SU-DHL-6 (cell line): ENCODE data around the gene REPS1.

Source experiments
- H2AFZ ChIP-seq: fragments of 200-600 bp; sonication (generic); 2 replicates; pipeline ENCODE4 v1.6.1; 2014; ENCODE audit warnings: low read depth, mild to moderate bottlenecking, moderate library complexity, mixed read lengths, antibody characterized with exemption, low read length; ENCODE audit not compliant: severe bottlenecking
- H3F3A ChIP-seq: fragments of 200-600 bp; shearing (Covaris generic); 2 replicates; pipeline ENCODE4 v1.6.0; 2016; ENCODE audit warnings: antibody characterized with exemption, mild to moderate bottlenecking; ENCODE audit not compliant: insufficient read depth
- H3K27ac ChIP-seq: fragments of 200-600 bp; sonication (generic); 2 replicates; pipeline ENCODE4 v1.5.1; 2016; ENCODE audit warnings: low read depth, mild to moderate bottlenecking, low read length, moderate library complexity, mixed read lengths
- H3K27me3 ChIP-seq: fragments of 200-600 bp; sonication (generic), shearing (Covaris generic); 2 replicates; pipeline ENCODE4 v1.6.0; 2014; ENCODE audit warnings: mild to moderate bottlenecking, low read length
- H3K36me3 ChIP-seq: fragments of 200-600 bp; sonication (generic); 2 replicates; pipeline ENCODE4 v1.6.1; 2014; ENCODE audit warnings: mild to moderate bottlenecking, low read length, mixed read lengths
- H3K4me2 ChIP-seq: fragments of 300-600, 200-600 bp; shearing (Covaris generic), sonication (generic); 2 replicates; pipeline ENCODE4 v1.6.0; 2014; ENCODE audit warnings: low read length, low read depth, mild to moderate bottlenecking; ENCODE audit not compliant: poor library complexity, severe bottlenecking
- H3K4me3 ChIP-seq: fragments of 200-600 bp; sonication (generic); 2 replicates; pipeline ENCODE4 v1.5.1; 2014; ENCODE audit warnings: antibody characterized with exemption, low read length, mild to moderate bottlenecking, mixed read lengths; ENCODE audit not compliant: insufficient read depth, poor library complexity, severe bottlenecking
- H3K79me2 ChIP-seq: fragments of 200-600 bp; sonication (generic); 2 replicates; pipeline ENCODE4 v1.6.1; 2014; ENCODE audit warnings: mild to moderate bottlenecking, low read length, moderate library complexity; ENCODE audit not compliant: insufficient read depth
- H3K9ac ChIP-seq: fragments of 200-600 bp; sonication (generic); 2 replicates; pipeline ENCODE4 v1.7.0; 2014; ENCODE audit warnings: mild to moderate bottlenecking, low read length
- H3K9me2 ChIP-seq: fragments of 200-600 bp; sonication (generic); replicated peaks from 2 replicates; pipeline ENCODE4 v1.6.1; 2014; ENCODE audit warnings: low read length; ENCODE audit not compliant: insufficient read depth
- H3K9me3 ChIP-seq: fragments of 200-600 bp; sonication (generic); 2 replicates; pipeline ENCODE4 v1.6.1; 2014; ENCODE audit warnings: low read length, mixed read lengths; ENCODE audit not compliant: insufficient read depth
- H4K20me1 ChIP-seq: fragments of 200-600 bp; sonication (generic); 2 replicates; pipeline ENCODE4 v1.6.1; 2014; ENCODE audit warnings: low read depth, mild to moderate bottlenecking, antibody characterized with exemption, low read length, moderate library complexity, mixed read lengths
- EZH2phosphoT487 ChIP-seq: fragments of 200-600 bp; sonication (generic), shearing (Covaris generic); conservative IDR thresholded peaks from 2 replicates; pipeline ENCODE4 v1.6.1; 2018; ENCODE audit warnings: mild to moderate bottlenecking, antibody characterized with exemption, low read length, moderate library complexity, mixed read lengths
- TF ChIP-seq, protein P1 (sequence below): fragments of 200-600 bp; sonication (generic); IDR thresholded peaks from one replicate; pipeline ENCODE4 v1.5.1; 2017; ENCODE audit warnings: antibody characterized with exemption, mild to moderate bottlenecking, low read length, moderate library complexity; ENCODE audit not compliant: insufficient read depth, poor library complexity, severe bottlenecking

The REPS1 gene

GRCh38 chr6:138926579-138926978 is 61.5 kb downstream of the REPS1 start:
- Histone ChIP-seq H3F3A (no peaks in the 10 kb centered on the region), H3K9me2 (no peaks in the 10 kb centered on the region), H2AFZ (no peak overlapping the region), H3K4me2 (no peak overlapping the region), H3K27ac (no peak overlapping the region), H3K9me3 (no peaks in the 10 kb centered on the region), H3K27me3 (no peaks in the 10 kb centered on the region), H4K20me1 (no peaks in the 10 kb centered on the region), H3K4me3 (no peak overlapping the region), H3K9ac (no peak overlapping the region), H3K79me2 (no peaks in the 10 kb centered on the region), H3K36me3 (no peaks in the 10 kb centered on the region)
- TF ChIP-seq, protein P1, sequence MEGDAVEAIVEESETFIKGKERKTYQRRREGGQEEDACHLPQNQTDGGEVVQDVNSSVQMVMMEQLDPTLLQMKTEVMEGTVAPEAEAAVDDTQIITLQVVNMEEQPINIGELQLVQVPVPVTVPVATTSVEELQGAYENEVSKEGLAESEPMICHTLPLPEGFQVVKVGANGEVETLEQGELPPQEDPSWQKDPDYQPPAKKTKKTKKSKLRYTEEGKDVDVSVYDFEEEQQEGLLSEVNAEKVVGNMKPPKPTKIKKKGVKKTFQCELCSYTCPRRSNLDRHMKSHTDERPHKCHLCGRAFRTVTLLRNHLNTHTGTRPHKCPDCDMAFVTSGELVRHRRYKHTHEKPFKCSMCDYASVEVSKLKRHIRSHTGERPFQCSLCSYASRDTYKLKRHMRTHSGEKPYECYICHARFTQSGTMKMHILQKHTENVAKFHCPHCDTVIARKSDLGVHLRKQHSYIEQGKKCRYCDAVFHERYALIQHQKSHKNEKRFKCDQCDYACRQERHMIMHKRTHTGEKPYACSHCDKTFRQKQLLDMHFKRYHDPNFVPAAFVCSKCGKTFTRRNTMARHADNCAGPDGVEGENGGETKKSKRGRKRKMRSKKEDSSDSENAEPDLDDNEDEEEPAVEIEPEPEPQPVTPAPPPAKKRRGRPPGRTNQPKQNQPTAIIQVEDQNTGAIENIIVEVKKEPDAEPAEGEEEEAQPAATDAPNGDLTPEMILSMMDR, result no peak
- no peak for TF ChIP-seq EZH2phosphoT487

GRCh38 chr6:138925806-138926205 is 62.2 kb downstream of the REPS1 start:
- Histone ChIP-seq H3K9ac (no peak overlapping the region), H2AFZ (no peak overlapping the region), H3F3A (no peaks in the 10 kb centered on the region), H3K9me2 (no peaks in the 10 kb centered on the region), H3K27ac (no peak overlapping the region), H3K36me3 (no peaks in the 10 kb centered on the region), H3K4me2 (no peak overlapping the region), H3K27me3 (no peaks in the 10 kb centered on the region), H3K79me2 (no peaks in the 10 kb centered on the region), H3K4me3 (no peak overlapping the region), H4K20me1 (no peaks in the 10 kb centered on the region), H3K9me3 (no peaks in the 10 kb centered on the region)
- TF ChIP-seq, protein P1, result no peak
- TF ChIP-seq EZH2phosphoT487, result no peak

GRCh38 chr6:138923561-138923960 is 64.5 kb downstream of the REPS1 start:
- Histone ChIP-seq H3K79me2 (no peaks in the 10 kb centered on the region), H3K27me3 (no peaks in the 10 kb centered on the region), H3K9me3 (no peaks in the 10 kb centered on the region), H3K27ac (no peak overlapping the region), H3K36me3 (no peaks in the 10 kb centered on the region), H3K4me2 (no peak overlapping the region), H3K9ac (no peak overlapping the region), H3F3A (no peaks in the 10 kb centered on the region), H3K4me3 (no peak overlapping the region), H3K9me2 (no peaks in the 10 kb centered on the region), H2AFZ (no peak overlapping the region), H4K20me1 (0 out of 2 replicates have a peak, but pooled peaks cover 2% of the 10 kb centered on the region)
- TF ChIP-seq EZH2phosphoT487, result no peak
- TF ChIP-seq, protein P1, result no peak
